Measurements from ENCODE around the gene GPX4.

DNA sequence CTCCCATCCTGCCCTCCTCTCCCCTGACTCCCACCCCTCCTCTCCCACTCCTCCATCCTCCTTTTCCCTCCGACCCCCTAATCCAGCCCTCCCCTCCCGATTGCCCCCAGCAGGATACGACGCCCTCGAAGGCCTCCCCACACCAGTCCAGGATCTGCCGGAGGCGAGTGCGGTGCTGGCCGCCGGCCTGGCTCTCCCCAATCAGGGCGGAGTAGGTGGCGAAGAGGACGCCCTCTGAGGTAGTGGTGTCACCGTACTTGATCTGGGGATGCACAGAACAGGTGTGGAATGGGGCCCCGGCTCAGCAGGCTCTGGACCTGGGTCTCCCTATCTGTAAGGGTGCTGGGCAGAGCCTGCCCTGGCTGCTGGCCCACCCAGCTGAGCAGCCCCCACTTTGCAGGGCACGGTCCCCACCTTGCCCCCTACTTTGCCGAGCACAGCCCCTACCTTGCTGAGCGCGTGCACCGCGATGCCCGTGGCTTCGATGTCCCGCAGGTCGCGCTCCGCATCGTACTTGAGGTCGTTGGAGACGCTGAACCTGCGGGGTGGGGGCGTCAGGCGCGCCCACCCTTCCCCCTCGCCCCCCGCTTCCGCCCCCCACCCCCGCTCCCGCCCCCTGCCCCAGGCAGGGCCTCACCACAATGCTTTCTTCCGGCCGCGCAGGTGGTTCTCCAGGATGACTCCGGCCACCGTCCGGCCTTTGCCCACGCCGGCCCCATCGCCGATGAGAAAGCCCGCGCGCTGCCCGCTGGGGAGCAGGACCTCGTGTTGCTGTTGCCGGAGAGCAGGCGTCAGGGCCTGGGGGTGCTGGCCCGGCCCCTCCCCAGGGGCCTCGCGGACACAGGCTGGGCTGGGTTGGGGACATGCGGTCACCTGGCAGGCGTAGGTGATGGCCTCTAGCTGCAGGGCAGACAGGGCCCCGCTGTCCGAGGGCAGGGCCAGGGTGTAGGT lies 18.5 kb downstream of the GPX4 start:
- TF ChIP-seq TARDBP (IDR thresholded peaks at IDR 0.05; ENCODE audit: borderline replicate concordance) (no peak), NFYB (IDR thresholded peaks at IDR 0.05; ENCODE audit: insufficient read depth, low read depth, low read length) (no peak), POLR2AphosphoS5 (IDR thresholded peaks at IDR 0.05; ENCODE audit: low read length) (no peak), BHLHE40 (IDR thresholded peaks at IDR 0.05; ENCODE audit: borderline replicate concordance in 1 of 2, low read depth in 2 of 2, low read length in 1 of 2) (no peak), IRF3 (IDR thresholded peaks at IDR 0.05) (no peak), NBN (IDR thresholded peaks at IDR 0.05) (no peak), RB1 (IDR thresholded peaks at IDR 0.05; ENCODE audit: borderline replicate concordance) (no peak), ZNF274 (IDR thresholded peaks at IDR 0.05; ENCODE audit: insufficient read depth, insufficient read length) (no peak), TBL1XR1 (IDR thresholded peaks at IDR 0.05; ENCODE audit: low read depth, low read length) (no peak), IKZF1 (conservative IDR thresholded peaks at IDR 0.05) (no peak), CREB1 (IDR thresholded peaks at IDR 0.05; ENCODE audit: low read depth) (no peak)
- TF ChIP-seq, protein P1, sequence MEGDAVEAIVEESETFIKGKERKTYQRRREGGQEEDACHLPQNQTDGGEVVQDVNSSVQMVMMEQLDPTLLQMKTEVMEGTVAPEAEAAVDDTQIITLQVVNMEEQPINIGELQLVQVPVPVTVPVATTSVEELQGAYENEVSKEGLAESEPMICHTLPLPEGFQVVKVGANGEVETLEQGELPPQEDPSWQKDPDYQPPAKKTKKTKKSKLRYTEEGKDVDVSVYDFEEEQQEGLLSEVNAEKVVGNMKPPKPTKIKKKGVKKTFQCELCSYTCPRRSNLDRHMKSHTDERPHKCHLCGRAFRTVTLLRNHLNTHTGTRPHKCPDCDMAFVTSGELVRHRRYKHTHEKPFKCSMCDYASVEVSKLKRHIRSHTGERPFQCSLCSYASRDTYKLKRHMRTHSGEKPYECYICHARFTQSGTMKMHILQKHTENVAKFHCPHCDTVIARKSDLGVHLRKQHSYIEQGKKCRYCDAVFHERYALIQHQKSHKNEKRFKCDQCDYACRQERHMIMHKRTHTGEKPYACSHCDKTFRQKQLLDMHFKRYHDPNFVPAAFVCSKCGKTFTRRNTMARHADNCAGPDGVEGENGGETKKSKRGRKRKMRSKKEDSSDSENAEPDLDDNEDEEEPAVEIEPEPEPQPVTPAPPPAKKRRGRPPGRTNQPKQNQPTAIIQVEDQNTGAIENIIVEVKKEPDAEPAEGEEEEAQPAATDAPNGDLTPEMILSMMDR (IDR thresholded peaks at IDR 0.05 in 2 of 3, conservative IDR thresholded peaks at IDR 0.05 in 1 of 3; ENCODE audit: control insufficient read depth in 2 of 3, extremely low read depth in 1 of 3, insufficient read depth in 1 of 3, low read depth in 3 of 3, low read length in 3 of 3) = no peak
